ENCODE results near the gene PJA2.
A peak's percentile ranks its signal among the peaks of the same experiment; 100 is the strongest.
"Not testable (repeated sequence)": the region's sequence is repeated elsewhere in the genome, so short reads cannot be mapped to it uniquely, and the experiment has no call there.

The PJA2 gene

GRCh38 chr5:109409844-109410388 is at the start of gene PJA2:
TSS of gene PJA2 (minus strand) at chr5:109409974. CDS start at chr5:109383433, 26,541 bp downstream.
- DNase-seq (ENCODE audit: low spot score): peak; percentile 100

DNA sequence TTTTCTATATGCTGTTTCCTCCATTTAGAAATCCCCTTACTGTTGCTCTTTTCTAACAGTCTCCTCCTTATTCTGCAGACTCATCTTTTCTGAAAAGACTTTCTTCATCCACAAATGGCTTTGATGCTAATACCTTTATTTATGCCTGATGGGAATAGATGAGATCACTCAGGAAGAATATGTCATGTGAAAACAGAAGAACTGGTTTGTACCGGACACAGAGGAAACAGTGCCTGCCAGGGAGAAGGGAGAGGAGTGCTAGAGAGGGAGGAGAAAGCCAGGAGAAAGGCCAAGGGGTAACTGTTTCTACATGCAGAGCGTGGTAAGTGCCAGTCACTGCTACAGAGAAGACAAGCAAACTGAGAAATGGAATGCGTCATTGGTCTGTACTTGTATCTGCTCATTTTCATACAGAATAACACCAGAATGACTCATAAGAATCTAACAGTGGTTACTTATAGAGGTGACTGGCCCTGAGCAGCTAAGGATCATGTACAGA is 45.9 kb upstream of the PJA2 start:
- peak; percentile 37 for DNase-seq (ENCODE audit: low spot score)

GRCh38 chr5:109454731-109455505 is 45.1 kb upstream of the PJA2 start:
- no peak for DNase-seq (ENCODE audit: low spot score)

DNA sequence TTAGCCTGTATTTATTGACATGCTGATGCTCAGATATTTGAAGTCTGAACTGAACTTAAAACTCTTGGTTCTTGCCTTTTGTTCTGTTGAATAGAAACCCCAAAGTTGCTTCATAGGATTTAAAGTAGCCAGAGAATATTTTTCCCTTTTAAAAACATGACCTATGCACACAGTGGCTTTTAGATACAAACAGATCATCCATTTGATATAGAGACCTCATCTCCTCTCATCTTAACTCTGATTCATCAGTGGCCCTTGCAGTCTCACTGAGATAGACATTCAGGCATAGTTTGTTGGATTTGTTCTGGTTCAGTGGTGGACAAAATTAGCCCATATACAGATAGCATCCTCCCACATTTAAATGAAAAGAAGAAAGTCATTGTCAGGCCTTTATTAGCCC is 43.5 kb upstream of the PJA2 start:
- DNase-seq (ENCODE audit: low spot score): no peak

- no peak for DNase-seq (ENCODE audit: low spot score)
Measured at GRCh38 chr5:109452661-109453060, 42.9 kb upstream of the PJA2 start.

DNA sequence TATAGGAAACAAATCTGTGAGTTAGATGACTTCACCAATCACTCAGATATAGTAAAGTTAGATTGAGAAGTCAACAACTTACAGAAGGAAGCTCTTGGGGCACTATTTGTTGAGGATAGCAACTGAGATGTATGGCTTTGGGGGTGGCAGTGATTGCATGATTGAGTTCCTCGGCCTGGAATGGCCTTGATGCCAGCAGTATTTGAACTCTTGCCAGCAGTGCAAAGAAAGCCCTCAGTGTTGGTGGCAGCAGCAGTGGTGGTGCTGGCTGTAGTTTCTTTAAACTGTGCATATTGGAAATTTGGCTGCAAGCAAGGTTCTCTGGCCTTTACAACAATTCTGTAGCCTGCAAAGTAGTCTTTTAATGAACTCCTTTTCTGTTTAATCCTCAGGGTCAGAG is 41.4 kb upstream of the PJA2 start:
- DNase-seq (ENCODE audit: low spot score): peak; percentile 92

DNA sequence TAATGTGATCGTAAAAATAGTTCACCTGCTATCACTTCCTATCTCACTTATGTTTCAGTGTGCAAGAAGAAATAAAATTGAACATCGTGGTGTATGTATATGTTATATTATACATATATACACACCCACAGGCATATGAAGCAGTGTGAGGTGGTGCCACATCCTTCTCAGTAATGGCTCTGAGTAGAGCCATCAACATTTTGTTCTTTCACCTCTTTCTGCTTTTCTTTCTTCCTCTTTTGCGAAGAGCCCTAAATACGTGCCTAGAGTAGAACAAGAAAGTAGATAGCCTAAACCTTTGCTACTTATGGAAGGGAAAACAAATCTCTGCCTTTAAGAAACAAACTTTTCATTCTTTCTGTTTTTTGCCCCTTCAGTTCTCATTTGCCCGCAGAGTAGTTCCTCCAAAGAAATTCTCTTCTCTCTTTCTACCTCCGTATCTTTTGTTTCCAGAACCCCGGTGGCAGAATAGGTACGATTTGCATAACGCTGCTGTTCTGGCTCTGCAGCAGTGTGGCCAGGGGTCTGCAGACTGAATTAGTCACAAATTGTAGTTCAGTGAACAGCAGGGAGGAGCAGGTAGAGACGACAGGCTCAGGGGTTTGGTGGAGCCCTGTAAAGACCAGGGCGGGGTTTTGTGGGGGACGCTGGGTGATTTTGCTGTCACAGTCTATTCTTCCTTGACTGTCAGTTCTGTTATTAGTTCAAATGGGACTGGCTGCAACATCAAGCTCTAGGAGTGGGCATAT is 40.5 kb upstream of the PJA2 start:
- DNase-seq (ENCODE audit: low spot score): no peak

GRCh38 chr5:109448838-109449237 is 39.1 kb upstream of the PJA2 start:
- no peak for DNase-seq (ENCODE audit: low spot score)

DNA sequence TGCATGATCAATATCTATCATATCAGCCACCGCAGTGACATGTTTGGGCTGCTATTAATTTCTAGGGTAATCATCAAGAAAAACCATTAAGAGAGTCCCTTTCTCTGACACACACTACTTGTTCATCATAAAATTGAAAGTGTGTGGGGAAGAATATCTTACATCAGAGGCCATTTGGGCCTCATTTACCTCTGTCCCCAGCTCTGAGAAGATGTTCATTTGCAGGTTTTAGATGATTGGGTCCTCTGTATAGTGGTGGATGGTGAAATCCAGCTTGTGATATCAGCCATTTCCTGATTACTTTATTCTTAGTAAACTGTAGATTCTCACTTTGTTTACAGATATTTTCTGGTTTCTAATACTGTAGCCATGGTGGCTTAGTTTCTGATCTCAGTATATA is 29.8 kb upstream of the PJA2 start:
- DNase-seq (ENCODE audit: low spot score): no peak

DNA sequence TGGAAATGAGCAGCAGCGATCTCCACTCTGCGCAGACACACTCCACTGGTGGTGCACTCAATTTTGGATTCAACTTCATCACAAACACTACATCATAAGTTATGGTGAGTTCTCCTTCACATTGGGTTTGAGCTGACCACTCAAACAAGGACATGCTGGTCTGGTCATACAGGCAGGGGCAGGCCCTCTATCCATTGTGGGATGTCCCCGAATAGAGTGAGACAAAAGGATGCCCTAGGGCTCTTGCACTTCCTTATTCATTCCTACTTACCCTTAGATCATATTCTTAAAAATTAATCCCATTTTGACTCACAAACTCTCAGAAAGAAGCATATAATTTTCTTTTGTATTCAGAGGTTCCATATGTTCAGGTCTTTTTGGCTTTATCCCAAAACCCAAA is 16.3 kb upstream of the PJA2 start:
- DNase-seq (ENCODE audit: low spot score): no peak

GRCh38 chr5:109425521-109425920 is 15.7 kb upstream of the PJA2 start:
- not testable (repeated sequence) for DNase-seq (ENCODE audit: low spot score)

GRCh38 chr5:109421956-109422355 is 12.2 kb upstream of the PJA2 start:
- no peak for DNase-seq (ENCODE audit: low spot score)

- DNase-seq (ENCODE audit: low spot score): no peak
Measured at GRCh38 chr5:109418712-109419352, 9.1 kb upstream of the PJA2 start.

- no peak for DNase-seq (ENCODE audit: low spot score)
Measured at GRCh38 chr5:109416882-109417281, 7.1 kb upstream of the PJA2 start.

DNA sequence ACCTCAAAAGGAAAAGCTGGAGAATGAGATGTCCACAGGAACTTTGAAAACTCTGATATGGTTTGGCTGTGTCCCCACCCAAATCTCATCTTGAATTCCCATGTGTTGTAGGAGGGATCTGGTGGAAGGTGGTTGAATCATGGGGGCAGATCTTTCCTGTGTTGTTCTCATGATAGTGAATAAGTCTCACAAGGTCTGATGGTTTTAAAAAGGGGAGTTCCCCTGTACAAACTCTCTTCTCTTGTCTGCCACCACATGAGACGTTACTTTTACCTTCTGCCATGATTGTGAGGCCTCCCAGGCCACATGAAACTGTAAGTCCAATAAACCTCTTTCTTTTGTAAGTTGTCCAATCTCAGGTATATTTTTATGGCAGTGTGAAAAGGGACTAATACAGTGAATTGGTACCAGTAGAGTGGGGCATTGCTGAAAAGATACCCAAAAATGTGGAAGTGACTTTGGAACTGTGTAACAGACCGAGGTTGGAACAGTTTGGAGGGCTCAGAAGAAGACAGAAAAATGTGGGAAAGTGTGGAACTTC is 4.2 kb upstream of the PJA2 start:
- DNase-seq (ENCODE audit: low spot score): not testable (repeated sequence)

- DNase-seq (ENCODE audit: low spot score): peak; percentile 18
Measured at GRCh38 chr5:109413458-109413857, 3.7 kb upstream of the PJA2 start.

GRCh38 chr5:109412981-109413402 is 3.2 kb upstream of the PJA2 start:
- peak; percentile 65 for DNase-seq (ENCODE audit: low spot score)

GRCh38 chr5:109411627-109412026 is 1.9 kb upstream of the PJA2 start:
- DNase-seq (ENCODE audit: low spot score): peak; percentile 31

GRCh38 chr5:109411149-109411514 is 1.4 kb upstream of the PJA2 start:
- DNase-seq (ENCODE audit: low spot score): no peak

DNA sequence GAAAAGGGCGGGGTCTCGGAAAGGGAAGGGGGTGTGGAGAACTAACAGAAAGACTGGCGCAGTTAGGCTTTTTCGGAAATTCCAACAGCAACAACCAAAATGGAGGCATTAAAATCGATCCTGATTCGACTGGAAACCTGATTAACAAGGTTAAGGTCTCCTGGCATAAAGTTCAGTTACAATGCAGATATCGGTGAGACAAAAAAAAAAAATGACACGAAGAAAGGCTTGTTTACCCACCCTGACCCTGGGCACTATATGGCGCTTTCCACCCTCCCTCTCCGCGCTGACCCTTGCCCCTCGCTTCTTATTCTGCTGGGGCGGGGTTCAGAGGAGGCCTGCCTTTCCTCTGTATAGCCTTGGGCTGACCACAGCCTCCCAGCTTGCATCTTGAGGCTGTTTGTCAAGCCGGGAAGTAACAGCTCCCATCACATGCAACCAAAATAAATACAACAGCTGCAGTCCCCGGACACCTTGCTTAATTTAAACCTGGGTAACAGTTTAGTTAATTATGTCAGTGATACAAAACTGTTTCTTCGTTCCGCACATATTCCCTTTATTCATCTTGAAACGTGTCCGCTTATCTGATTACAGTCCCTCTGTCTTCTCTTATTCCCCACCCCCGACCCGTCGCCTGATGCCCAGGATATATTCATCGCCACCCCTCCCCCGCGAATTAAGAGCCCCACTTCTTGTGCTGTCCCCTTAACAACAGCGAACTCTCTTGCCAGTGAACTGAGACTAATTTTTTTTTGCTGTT is 795 bp upstream of the PJA2 start:
- DNase-seq (ENCODE audit: low spot score): peak; percentile 87
